Sigmoid colon (tissue), 4 donors: Measurements from ENCODE around the gene GRB7.

Source experiments
- POLR2A ChIP-seq, 2 donors: fragments of 450-650 bp; IDR thresholded peaks; one replicate each; pipeline ENCODE4 v1.6.1; 2016; ENCODE audit warnings: antibody characterized with exemption in 2 of 2, mild to moderate bottlenecking in 2 of 2, moderate library complexity in 2 of 2
- POLR2AphosphoS5 ChIP-seq, 4 donors: sonication (generic); formaldehyde crosslinking; IDR thresholded peaks; one replicate each; pipeline ENCODE4 v1.6.1; 2017; ENCODE audit warnings: antibody characterized with exemption in 4 of 4
- TF ChIP-seq, protein P1 (sequence below), 4 experiments: fragments of 450-650 bp in 3 of 4; fragments of 200-600 bp in 1 of 4; IDR thresholded peaks; one replicate each; pipeline ENCODE4 v1.5.1; 2016 to 2019; ENCODE audit warnings: antibody characterized with exemption in 4 of 4, mild to moderate bottlenecking in 3 of 4, moderate library complexity in 2 of 4

DNA sequence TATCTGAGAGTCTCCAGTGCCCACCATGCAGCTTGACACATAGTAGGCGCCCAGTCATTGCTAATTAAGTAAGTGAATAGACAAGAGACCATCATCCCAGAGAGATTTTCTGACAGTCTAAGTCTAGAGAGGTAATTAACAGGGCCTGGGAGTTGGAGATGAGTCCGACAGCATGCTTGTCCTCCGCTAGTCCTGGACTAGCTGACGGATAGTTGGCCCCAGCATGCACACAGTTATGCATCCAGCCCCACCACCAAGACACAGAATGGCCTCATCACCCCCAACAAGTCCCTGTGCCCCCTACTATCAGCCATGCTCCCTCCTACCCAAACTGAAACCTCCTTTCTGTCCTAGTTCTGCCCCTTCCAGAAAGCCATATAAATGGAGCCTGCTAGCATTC, 10.0 kb downstream of the GRB7 start:
- TF ChIP-seq POLR2AphosphoS5 (IDR thresholded peaks at IDR 0.05) (no peak), POLR2A (IDR thresholded peaks at IDR 0.05) (no peak)
- TF ChIP-seq, protein P1, sequence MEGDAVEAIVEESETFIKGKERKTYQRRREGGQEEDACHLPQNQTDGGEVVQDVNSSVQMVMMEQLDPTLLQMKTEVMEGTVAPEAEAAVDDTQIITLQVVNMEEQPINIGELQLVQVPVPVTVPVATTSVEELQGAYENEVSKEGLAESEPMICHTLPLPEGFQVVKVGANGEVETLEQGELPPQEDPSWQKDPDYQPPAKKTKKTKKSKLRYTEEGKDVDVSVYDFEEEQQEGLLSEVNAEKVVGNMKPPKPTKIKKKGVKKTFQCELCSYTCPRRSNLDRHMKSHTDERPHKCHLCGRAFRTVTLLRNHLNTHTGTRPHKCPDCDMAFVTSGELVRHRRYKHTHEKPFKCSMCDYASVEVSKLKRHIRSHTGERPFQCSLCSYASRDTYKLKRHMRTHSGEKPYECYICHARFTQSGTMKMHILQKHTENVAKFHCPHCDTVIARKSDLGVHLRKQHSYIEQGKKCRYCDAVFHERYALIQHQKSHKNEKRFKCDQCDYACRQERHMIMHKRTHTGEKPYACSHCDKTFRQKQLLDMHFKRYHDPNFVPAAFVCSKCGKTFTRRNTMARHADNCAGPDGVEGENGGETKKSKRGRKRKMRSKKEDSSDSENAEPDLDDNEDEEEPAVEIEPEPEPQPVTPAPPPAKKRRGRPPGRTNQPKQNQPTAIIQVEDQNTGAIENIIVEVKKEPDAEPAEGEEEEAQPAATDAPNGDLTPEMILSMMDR (IDR thresholded peaks at IDR 0.05): no peak
